GM12892 (cell line): ENCODE data around the gene SCYGR5.

Experiments
- POLR2A ChIP-seq: IDR thresholded peaks from 2 replicates; pipeline ENCODE4 v1.6.1; 2011; ENCODE audit warnings: low read depth, low read length, control low read depth
- POLR2AphosphoS5 ChIP-seq: IDR thresholded peaks from 2 replicates; pipeline ENCODE4 v1.6.1; 2011; ENCODE audit warnings: low read depth, low read length, control low read depth

- no peak for TF ChIP-seq POLR2A
- no peak for TF ChIP-seq POLR2AphosphoS5
Measured at GRCh38 chr2:227630322-227630721, 36.3 kb upstream of the SCYGR5 start.
